Tibial artery (tissue), 4 donors: ENCODE data around the gene UGT1A10.

ENCODE experiments used
- DNase-seq, 2 donors: peaks; one replicate each; pipeline ENCODE4 v3.0.0-alpha.2; 2019
- H3K27ac ChIP-seq, 2 donors: fragments of 200-600 bp; sonication (generic) in 1 of 2; 1 replicate in 1 of 2; 2 replicates in 1 of 2; pipeline ENCODE4 v1.5.1; 2018 to 2019; ENCODE audit warnings: mild to moderate bottlenecking in 1 of 2
- H3K27me3 ChIP-seq, 2 donors: fragments of 200-600 bp; sonication (generic) in 1 of 2; one replicate each; pipeline versions ENCODE4 v1.5.1 to v1.6.0; 2016 to 2019
- H3K36me3 ChIP-seq, 3 donors: fragments of 200-600 bp; sonication (generic) in 2 of 3; one replicate each; pipeline ENCODE4 v1.5.1; 2016 to 2019; ENCODE audit warnings: mild to moderate bottlenecking in 2 of 3
- H3K4me1 ChIP-seq, 4 donors: fragments of 200-600 bp; sonication (generic) in 2 of 4; 1 replicate in 3 of 4; 2 replicates in 1 of 4; pipeline ENCODE4 v1.5.1; 2016 to 2019
- H3K4me3 ChIP-seq, 2 donors: fragments of 200-600 bp; sonication (generic) in 1 of 2; 1 replicate in 1 of 2; 2 replicates in 1 of 2; pipeline ENCODE4 v1.5.1; 2018 to 2019; ENCODE audit warnings: mild to moderate bottlenecking in 2 of 2
- H3K9me3 ChIP-seq, 3 donors: fragments of 200-600 bp; sonication (generic) in 1 of 3; one replicate each; pipeline ENCODE4 v1.5.1; 2016 to 2019
- CTCF ChIP-seq, 2 experiments: fragments of 200-600 bp in 1 of 2; fragments of 450-650 bp in 1 of 2; IDR thresholded peaks; one replicate each; pipeline ENCODE4 v1.5.1; 2017 to 2019; ENCODE audit warnings: antibody characterized with exemption in 2 of 2, mild to moderate bottlenecking in 1 of 2, moderate library complexity in 1 of 2
- intact Hi-C: fragments of 100-400 bp; cut with DNase I; formaldehyde crosslinking; loops from one replicate; pipeline ENCODE4 v1.15.0; 2023; ENCODE audit warnings: low total_unique reads

Gene UGT1A10

DNA sequence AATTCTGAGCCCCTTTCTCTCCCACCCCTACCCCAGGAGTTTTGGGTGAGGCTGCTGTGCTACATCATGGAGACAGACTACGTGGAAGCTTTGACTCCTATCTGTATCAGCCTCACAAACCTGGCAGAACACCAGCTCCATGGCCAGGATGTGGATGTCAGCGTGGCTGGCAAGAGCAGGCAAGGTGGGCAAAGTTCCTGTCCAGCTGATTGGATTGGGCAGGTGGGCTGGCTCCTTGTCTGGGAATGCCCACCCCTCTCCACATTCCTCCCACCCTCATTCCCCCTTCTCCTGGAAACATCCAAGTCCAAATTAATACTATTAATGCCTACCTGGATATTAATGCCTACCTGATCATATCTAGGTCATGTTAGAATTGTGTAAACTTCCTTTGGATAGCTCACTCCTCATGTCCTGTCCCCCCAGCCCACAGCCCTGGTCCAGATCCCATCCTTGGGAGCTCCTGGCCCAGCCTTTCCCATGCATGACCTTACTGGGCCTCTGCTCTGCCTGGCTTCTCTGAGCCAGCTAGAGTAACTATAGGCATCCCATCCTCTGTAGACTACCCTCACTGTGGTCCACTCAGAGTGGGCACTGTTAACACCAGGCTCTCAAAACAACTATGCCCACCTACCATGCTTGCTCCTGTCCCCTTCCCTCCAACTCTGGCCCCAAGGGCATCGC is 166.0 kb downstream of the UGT1A10 start:
- H3K27ac ChIP-seq: no peak overlapping the region
- H3K27me3 ChIP-seq: no peaks in the 10 kb centered on the region
- intact Hi-C loops: no loop called here
- no peaks in the 10 kb centered on the region for H3K36me3 ChIP-seq
- no peak for DNase-seq
- H3K9me3 ChIP-seq: no peaks in the 10 kb centered on the region
- no peaks in the 10 kb centered on the region for H3K4me1 ChIP-seq
- TF ChIP-seq CTCF (IDR thresholded peaks at IDR 0.05): no peak
- H3K4me3 ChIP-seq: no peak overlapping the region

- H3K4me1 ChIP-seq: no peaks in the 10 kb centered on the region
- no peaks in the 10 kb centered on the region for H3K36me3 ChIP-seq
- no peak for TF ChIP-seq CTCF (IDR thresholded peaks at IDR 0.05)
- no peak overlapping the region for H3K27ac ChIP-seq
- no peaks in the 10 kb centered on the region for H3K9me3 ChIP-seq
- peak in 1 of 2 donors; percentile 51 for DNase-seq
- H3K4me3 ChIP-seq: no peak overlapping the region
- intact Hi-C loops: no loop called here
- H3K27me3 ChIP-seq: peaks cover 0 to 4% of the 10 kb centered on the region in 2 donors
These were observed 167.2 kb downstream of the UGT1A10 start for GRCh38 chr2:233803292-233803911.

GRCh38 chr2:233803994-233804393 is 167.7 kb downstream of the UGT1A10 start:
- no peak overlapping the region for H3K27ac ChIP-seq
- H3K4me1 ChIP-seq: no peaks in the 10 kb centered on the region
- TF ChIP-seq CTCF (IDR thresholded peaks at IDR 0.05): no peak
- no peaks in the 10 kb centered on the region for H3K36me3 ChIP-seq
- peaks cover 0 to 5% of the 10 kb centered on the region in 2 donors for H3K27me3 ChIP-seq
- intact Hi-C loops: no loop called here
- DNase-seq: peak in 1 of 2 donors; percentile 43
- H3K9me3 ChIP-seq: no peaks in the 10 kb centered on the region
- no peak overlapping the region for H3K4me3 ChIP-seq

DNA sequence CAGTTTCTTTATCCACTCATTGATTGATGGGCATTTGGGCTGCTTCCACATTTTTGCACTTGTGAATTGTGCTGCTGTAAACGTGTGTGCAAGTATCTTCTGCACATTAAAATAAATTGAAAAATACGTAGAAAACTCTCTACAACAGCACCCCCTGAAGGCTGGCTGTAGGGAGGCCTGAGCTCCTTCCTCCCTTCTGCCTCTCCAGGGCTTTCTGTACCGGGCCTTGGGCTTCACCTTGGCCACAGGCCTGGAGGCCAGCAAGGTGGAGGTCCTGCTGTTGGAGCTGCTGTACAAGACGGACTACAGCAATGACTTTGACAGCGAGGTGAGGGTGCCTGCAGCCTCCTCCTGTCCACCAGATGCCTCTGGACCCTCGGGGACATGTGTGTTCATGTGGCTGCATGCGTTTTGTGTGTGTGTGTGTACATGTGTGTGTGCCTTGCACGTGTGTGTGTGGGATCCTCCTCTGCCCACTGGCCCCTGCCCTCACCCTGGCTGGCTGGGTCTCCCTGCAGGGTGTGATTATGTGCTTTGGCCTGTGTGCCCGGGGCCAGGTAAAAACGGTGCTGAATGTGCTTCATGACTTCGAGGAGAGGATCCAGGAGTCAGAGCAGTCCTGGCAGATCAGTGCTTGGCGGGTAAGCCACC is 171.1 kb downstream of the UGT1A10 start:
- TF ChIP-seq CTCF (IDR thresholded peaks at IDR 0.05): no peak
- Histone ChIP-seq H3K9me3 (no peaks in the 10 kb centered on the region), H3K27ac (no peak overlapping the region), H3K4me3 (no peak overlapping the region), H3K36me3 (no peaks in the 10 kb centered on the region), H3K4me1 (no peaks in the 10 kb centered on the region), H3K27me3 (peaks cover 0 to 9% of the 10 kb centered on the region in 2 donors)
- intact Hi-C loops: no loop called here
- peak; percentile 13 to 48 for DNase-seq

- no peaks in the 10 kb centered on the region for H3K36me3 ChIP-seq
- H3K4me1 ChIP-seq: no peaks in the 10 kb centered on the region
- peaks cover 0 to 9% of the 10 kb centered on the region in 2 donors for H3K27me3 ChIP-seq
- H3K9me3 ChIP-seq: no peaks in the 10 kb centered on the region
- no peak overlapping the region for H3K27ac ChIP-seq
- peak; percentile 15 to 35 for DNase-seq
- intact Hi-C loops: no loop called here
- no peak for TF ChIP-seq CTCF (IDR thresholded peaks at IDR 0.05)
- no peak overlapping the region for H3K4me3 ChIP-seq
These were observed 172.0 kb downstream of the UGT1A10 start for GRCh38 chr2:233807966-233808935.
